ENCODE data around the gene GLRA3. TPM values are rescaled to one million over a fixed set of nuclear protein-coding genes. Genes with fewer than 3 reads are reported as not detected.

The GLRA3 gene
- total RNA-seq: 1.9 TPM

GRCh38 chr4:174828845-174829701 is at the start of gene GLRA3:
TSS of gene GLRA3 (minus strand) at chr4:174829247. CDS start at chr4:174828811, 436 bp downstream.

Other genes starting within 250 kb of the GLRA3 start
- gene ADAM29, start 89.1 kb upstream of the GLRA3 start, total RNA-seq: 0.16 TPM